IPS-18a (cell line): ENCODE results near the gene SDCCAG8.

Source experiments
- H3K27ac ChIP-seq: one replicate; pipeline ENCODE4 v1.5.1; 2013; ENCODE audit warnings: low read length
- H3K27me3 ChIP-seq: one replicate; pipeline ENCODE4 v1.6.1; 2013; ENCODE audit warnings: mild to moderate bottlenecking, low read length; ENCODE audit not compliant: control insufficient read depth, insufficient read depth
- H3K36me3 ChIP-seq: one replicate; pipeline ENCODE4 v1.6.1; 2013; ENCODE audit warnings: low read depth, low read length; ENCODE audit not compliant: control insufficient read depth
- H3K4me1 ChIP-seq: one replicate; pipeline ENCODE4 v1.6.1; 2013; ENCODE audit warnings: low read depth, low read length; ENCODE audit not compliant: control insufficient read depth
- H3K4me3 ChIP-seq: one replicate; pipeline ENCODE4 v1.5.1; 2013; ENCODE audit warnings: low read length
- H3K9ac ChIP-seq: one replicate; pipeline ENCODE4 v1.6.1; 2013; ENCODE audit warnings: mild to moderate bottlenecking, low read length, moderate library complexity
- H3K9me3 ChIP-seq: one replicate; pipeline ENCODE4 v1.6.1; 2013; ENCODE audit warnings: low read depth, low read length; ENCODE audit not compliant: control insufficient read depth

Gene SDCCAG8

GRCh38 chr1:243471754-243472745 is 216.2 kb downstream of the SDCCAG8 start:
- H3K9me3 ChIP-seq, result no peaks in the 10 kb centered on the region
- peaks cover 12% of the 10 kb centered on the region for H3K27me3 ChIP-seq
- no peaks in the 10 kb centered on the region for H3K36me3 ChIP-seq
- H3K9ac ChIP-seq, result no peak overlapping the region
- no peak overlapping the region for H3K27ac ChIP-seq
- H3K4me3 ChIP-seq, result no peak overlapping the region
- H3K4me1 ChIP-seq, result peaks cover 62% of the 10 kb centered on the region

- peak overlapping the region; percentile 18 for H3K9ac ChIP-seq
- peaks cover 12% of the 10 kb centered on the region for H3K27me3 ChIP-seq
- no peak overlapping the region for H3K27ac ChIP-seq
- H3K36me3 ChIP-seq, result no peaks in the 10 kb centered on the region
- H3K4me3 ChIP-seq, result peak overlapping the region; percentile 20
- peaks cover 62% of the 10 kb centered on the region for H3K4me1 ChIP-seq
- H3K9me3 ChIP-seq, result no peaks in the 10 kb centered on the region
Measured at GRCh38 chr1:243473227-243474135, 217.6 kb downstream of the SDCCAG8 start.

GRCh38 chr1:243474136-243474881 is 218.5 kb downstream of the SDCCAG8 start:
- H3K4me3 ChIP-seq, result peak overlapping the region; percentile 20
- H3K9me3 ChIP-seq, result no peaks in the 10 kb centered on the region

GRCh38 chr1:243474906-243475305 is 219.1 kb downstream of the SDCCAG8 start:
- Histone ChIP-seq H3K27ac (no peak overlapping the region), H3K27me3 (peaks cover 12% of the 10 kb centered on the region), H3K4me3 (no peak overlapping the region), H3K36me3 (no peaks in the 10 kb centered on the region), H3K4me1 (peaks cover 61% of the 10 kb centered on the region), H3K9me3 (no peaks in the 10 kb centered on the region), H3K9ac (no peak overlapping the region)

More at GRCh38 chr1:243474136-243474881, 218.5 kb downstream of the SDCCAG8 start:
- H3K4me1 ChIP-seq, result peaks cover 62% of the 10 kb centered on the region
- no peak overlapping the region for H3K27ac ChIP-seq
- H3K36me3 ChIP-seq, result no peaks in the 10 kb centered on the region
- peaks cover 12% of the 10 kb centered on the region for H3K27me3 ChIP-seq
- no peak overlapping the region for H3K9ac ChIP-seq

GRCh38 chr1:243475966-243476365 is 220.1 kb downstream of the SDCCAG8 start:
- no peaks in the 10 kb centered on the region for H3K36me3 ChIP-seq
- no peaks in the 10 kb centered on the region for H3K9me3 ChIP-seq
- peaks cover 50% of the 10 kb centered on the region for H3K4me1 ChIP-seq
- H3K27ac ChIP-seq, result no peak overlapping the region
- peaks cover 12% of the 10 kb centered on the region for H3K27me3 ChIP-seq
- H3K4me3 ChIP-seq, result no peak overlapping the region
- no peak overlapping the region for H3K9ac ChIP-seq

- Histone ChIP-seq H3K9me3 (no peaks in the 10 kb centered on the region), H3K27ac (no peak overlapping the region), H3K4me1 (peaks cover 46% of the 10 kb centered on the region), H3K4me3 (no peak overlapping the region), H3K36me3 (no peaks in the 10 kb centered on the region), H3K9ac (no peak overlapping the region), H3K27me3 (peaks cover 24% of the 10 kb centered on the region)
Measured at GRCh38 chr1:243477731-243478290, 222.0 kb downstream of the SDCCAG8 start.

- no peaks in the 10 kb centered on the region for H3K9me3 ChIP-seq
- H3K4me3 ChIP-seq, result no peak overlapping the region
Measured at GRCh38 chr1:243481101-243481500, 225.3 kb downstream of the SDCCAG8 start.

GRCh38 chr1:243482141-243483022 is 226.5 kb downstream of the SDCCAG8 start:
- Histone ChIP-seq H3K9me3 (no peaks in the 10 kb centered on the region), H3K4me1 (peaks cover 14% of the 10 kb centered on the region), H3K36me3 (no peaks in the 10 kb centered on the region), H3K9ac (peak overlapping the region; percentile 29), H3K4me3 (peak overlapping the region; percentile 58), H3K27me3 (peaks cover 17% of the 10 kb centered on the region), H3K27ac (no peak overlapping the region)

More at GRCh38 chr1:243481101-243481500, 225.3 kb downstream of the SDCCAG8 start:
- H3K9ac ChIP-seq, result no peak overlapping the region
- H3K27ac ChIP-seq, result no peak overlapping the region
- peaks cover 19% of the 10 kb centered on the region for H3K4me1 ChIP-seq
- H3K36me3 ChIP-seq, result no peaks in the 10 kb centered on the region
- H3K27me3 ChIP-seq, result peaks cover 17% of the 10 kb centered on the region

- Histone ChIP-seq H3K36me3 (no peaks in the 10 kb centered on the region), H3K27me3 (peaks cover 17% of the 10 kb centered on the region), H3K27ac (no peak overlapping the region), H3K4me3 (peak overlapping the region; percentile 58), H3K9ac (peak overlapping the region; percentile 29), H3K9me3 (no peaks in the 10 kb centered on the region), H3K4me1 (peaks cover 14% of the 10 kb centered on the region)
Measured at GRCh38 chr1:243483071-243483771, 227.4 kb downstream of the SDCCAG8 start.
